Epithelial cell of esophagus (primary cell): ENCODE data around the gene ISYNA1.

Experiments
- DNase-seq: peaks from one replicate; pipeline ENCODE4 v3.0.0; 2010; ENCODE audit warnings: low read depth
- H3K4me3 ChIP-seq: 2 replicates; pipeline ENCODE4 v1.5.1; 2011; ENCODE audit warnings: mild to moderate bottlenecking, low read length, control low read depth
- CTCF ChIP-seq: IDR thresholded peaks from 2 replicates; pipeline ENCODE4 v1.5.1; 2011; ENCODE audit warnings: low read depth, mild to moderate bottlenecking, low read length, control low read depth, inconsistent platforms; ENCODE audit not compliant: insufficient read depth; ENCODE audit errors: missing control alignments

The ISYNA1 gene

GRCh38 chr19:18435178-18435841 lies 2.6 kb downstream of the ISYNA1 start:
- H3K4me3 ChIP-seq: no peak overlapping the region
- no peak for DNase-seq
- no peak for TF ChIP-seq CTCF

GRCh38 chr19:18434411-18435175 lies 3.3 kb downstream of the ISYNA1 start:
- no peak for TF ChIP-seq CTCF
- DNase-seq: no peak
- no peak overlapping the region for H3K4me3 ChIP-seq

GRCh38 chr19:18433735-18434398 lies 4.1 kb downstream of the ISYNA1 start:
- no peak for DNase-seq
- TF ChIP-seq CTCF: no peak
- H3K4me3 ChIP-seq: no peak overlapping the region

- DNase-seq: no peak
- peak overlapping the region; percentile 13 for H3K4me3 ChIP-seq
- no peak for TF ChIP-seq CTCF
These were observed 4.8 kb downstream of the ISYNA1 start for GRCh38 chr19:18433015-18433691.

- H3K4me3 ChIP-seq: no peak overlapping the region
- no peak for TF ChIP-seq CTCF
- DNase-seq: no peak
These were observed 5.5 kb downstream of the ISYNA1 start for GRCh38 chr19:18432275-18433014.
